ENCODE results near the gene RACK1. TPM values are rescaled to one million over a fixed set of nuclear protein-coding genes. Genes with fewer than 3 reads are reported as not detected.
A peak's percentile ranks its signal among the peaks of the same experiment; 100 is the strongest.

Gene RACK1
- total and polyA plus RNA-seq, 2 of the 13 experiments (the other 11 are each of a cell fraction or from before 2014, with no cell fraction given), result 2,514 to 6,141 TPM

DNA sequence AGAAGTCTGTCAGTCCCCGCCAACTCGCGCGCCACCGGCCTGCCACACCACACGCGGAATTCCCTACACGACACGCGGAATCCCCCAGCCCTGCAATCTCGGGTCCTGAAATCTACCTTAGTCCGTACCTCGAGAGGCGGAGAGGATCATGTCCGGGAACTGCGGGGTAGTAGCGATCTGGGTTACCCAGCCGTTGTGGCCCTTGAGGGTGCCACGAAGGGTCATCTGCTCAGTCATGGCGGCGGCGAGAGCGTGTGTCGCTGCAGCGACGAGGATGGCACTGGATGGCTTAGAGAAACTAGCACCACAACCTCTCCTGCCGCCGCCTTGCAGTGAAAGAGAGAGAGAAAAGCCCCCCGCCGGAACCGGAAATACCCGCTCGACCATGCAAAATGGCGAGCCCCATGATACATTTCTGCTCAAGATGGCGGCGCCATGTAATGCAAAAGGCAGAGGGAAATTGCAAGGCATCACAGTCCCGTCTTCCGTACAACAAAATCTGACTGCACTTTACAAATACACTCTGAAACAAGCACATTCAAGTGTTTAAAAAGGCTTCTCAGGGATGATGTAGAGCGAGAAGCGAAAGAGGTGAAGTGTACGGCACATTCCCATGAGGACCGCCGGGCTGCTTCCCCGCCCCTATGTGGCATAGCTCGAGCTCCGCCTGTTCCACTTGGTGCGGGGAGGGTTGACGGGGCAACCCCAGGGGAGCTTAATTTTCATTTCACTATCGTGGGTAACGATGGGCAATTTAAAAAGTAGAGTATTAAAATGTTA, at the start of gene RACK1 (continued):
- TF ChIP-seq CHD2 (IDR thresholded peaks at IDR 0.05; ENCODE audit: low read depth, low read length) (no peak), ZNF331 (CRISPR knock-in tag; IDR thresholded peaks at IDR 0.05) (peak; percentile 36; the same call in 1 of the 2 replicates), ZNF383 (CRISPR knock-in tag; IDR thresholded peaks at IDR 0.05; ENCODE audit: borderline replicate concordance) (no peak), TMF1 (CRISPR knock-in tag; IDR thresholded peaks at IDR 0.05; ENCODE audit: low read depth) (peak; percentile 63; the same call in 1 of the 2 replicates), REXO4 (CRISPR knock-in tag; IDR thresholded peaks at IDR 0.05; ENCODE audit: borderline replicate concordance) (no peak), SMARCE1 (IDR thresholded peaks at IDR 0.05; ENCODE audit: borderline replicate concordance) (no peak), NFKB2 (CRISPR knock-in tag; IDR thresholded peaks at IDR 0.05; ENCODE audit: borderline replicate concordance) (no peak; the same call in 1 of the 2 replicates), ZZZ3 (CRISPR knock-in tag; IDR thresholded peaks at IDR 0.05; ENCODE audit: borderline replicate concordance) (peak; percentile 98; the same call in 1 of the 2 replicates), ZNF264 (CRISPR knock-in tag; IDR thresholded peaks at IDR 0.05) (no peak), NR3C1 (CRISPR knock-in tag; IDR thresholded peaks at IDR 0.05) (no peak), IRF2 (CRISPR knock-in tag; IDR thresholded peaks at IDR 0.05) (peak; percentile 3; the same call in 1 of the 2 replicates), ZNF674 (CRISPR knock-in tag; IDR thresholded peaks at IDR 0.05; ENCODE audit: low read depth) (no peak), HNRNPLL (IDR thresholded peaks at IDR 0.05; ENCODE audit: low read depth, low read length, poor library complexity, severe bottlenecking) (peak; percentile 50), GATAD2A (CRISPR knock-in tag; IDR thresholded peaks at IDR 0.05) (no peak), ZNF12 (CRISPR knock-in tag; IDR thresholded peaks at IDR 0.05) (peak; percentile 83)
- TF ChIP-seq, protein P1, sequence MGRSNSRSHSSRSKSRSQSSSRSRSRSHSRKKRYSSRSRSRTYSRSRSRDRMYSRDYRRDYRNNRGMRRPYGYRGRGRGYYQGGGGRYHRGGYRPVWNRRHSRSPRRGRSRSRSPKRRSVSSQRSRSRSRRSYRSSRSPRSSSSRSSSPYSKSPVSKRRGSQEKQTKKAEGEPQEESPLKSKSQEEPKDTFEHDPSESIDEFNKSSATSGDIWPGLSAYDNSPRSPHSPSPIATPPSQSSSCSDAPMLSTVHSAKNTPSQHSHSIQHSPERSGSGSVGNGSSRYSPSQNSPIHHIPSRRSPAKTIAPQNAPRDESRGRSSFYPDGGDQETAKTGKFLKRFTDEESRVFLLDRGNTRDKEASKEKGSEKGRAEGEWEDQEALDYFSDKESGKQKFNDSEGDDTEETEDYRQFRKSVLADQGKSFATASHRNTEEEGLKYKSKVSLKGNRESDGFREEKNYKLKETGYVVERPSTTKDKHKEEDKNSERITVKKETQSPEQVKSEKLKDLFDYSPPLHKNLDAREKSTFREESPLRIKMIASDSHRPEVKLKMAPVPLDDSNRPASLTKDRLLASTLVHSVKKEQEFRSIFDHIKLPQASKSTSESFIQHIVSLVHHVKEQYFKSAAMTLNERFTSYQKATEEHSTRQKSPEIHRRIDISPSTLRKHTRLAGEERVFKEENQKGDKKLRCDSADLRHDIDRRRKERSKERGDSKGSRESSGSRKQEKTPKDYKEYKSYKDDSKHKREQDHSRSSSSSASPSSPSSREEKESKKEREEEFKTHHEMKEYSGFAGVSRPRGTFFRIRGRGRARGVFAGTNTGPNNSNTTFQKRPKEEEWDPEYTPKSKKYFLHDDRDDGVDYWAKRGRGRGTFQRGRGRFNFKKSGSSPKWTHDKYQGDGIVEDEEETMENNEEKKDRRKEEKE (IDR thresholded peaks at IDR 0.05), result no peak
- TF ChIP-seq, protein P2, sequence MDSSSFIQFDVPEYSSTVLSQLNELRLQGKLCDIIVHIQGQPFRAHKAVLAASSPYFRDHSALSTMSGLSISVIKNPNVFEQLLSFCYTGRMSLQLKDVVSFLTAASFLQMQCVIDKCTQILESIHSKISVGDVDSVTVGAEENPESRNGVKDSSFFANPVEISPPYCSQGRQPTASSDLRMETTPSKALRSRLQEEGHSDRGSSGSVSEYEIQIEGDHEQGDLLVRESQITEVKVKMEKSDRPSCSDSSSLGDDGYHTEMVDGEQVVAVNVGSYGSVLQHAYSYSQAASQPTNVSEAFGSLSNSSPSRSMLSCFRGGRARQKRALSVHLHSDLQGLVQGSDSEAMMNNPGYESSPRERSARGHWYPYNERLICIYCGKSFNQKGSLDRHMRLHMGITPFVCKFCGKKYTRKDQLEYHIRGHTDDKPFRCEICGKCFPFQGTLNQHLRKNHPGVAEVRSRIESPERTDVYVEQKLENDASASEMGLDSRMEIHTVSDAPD (CRISPR knock-in tag; IDR thresholded peaks at IDR 0.05), result 0 out of 2 replicates have a peak, but pooled peaks have one; percentile 39
- TF ChIP-seq, protein P3, sequence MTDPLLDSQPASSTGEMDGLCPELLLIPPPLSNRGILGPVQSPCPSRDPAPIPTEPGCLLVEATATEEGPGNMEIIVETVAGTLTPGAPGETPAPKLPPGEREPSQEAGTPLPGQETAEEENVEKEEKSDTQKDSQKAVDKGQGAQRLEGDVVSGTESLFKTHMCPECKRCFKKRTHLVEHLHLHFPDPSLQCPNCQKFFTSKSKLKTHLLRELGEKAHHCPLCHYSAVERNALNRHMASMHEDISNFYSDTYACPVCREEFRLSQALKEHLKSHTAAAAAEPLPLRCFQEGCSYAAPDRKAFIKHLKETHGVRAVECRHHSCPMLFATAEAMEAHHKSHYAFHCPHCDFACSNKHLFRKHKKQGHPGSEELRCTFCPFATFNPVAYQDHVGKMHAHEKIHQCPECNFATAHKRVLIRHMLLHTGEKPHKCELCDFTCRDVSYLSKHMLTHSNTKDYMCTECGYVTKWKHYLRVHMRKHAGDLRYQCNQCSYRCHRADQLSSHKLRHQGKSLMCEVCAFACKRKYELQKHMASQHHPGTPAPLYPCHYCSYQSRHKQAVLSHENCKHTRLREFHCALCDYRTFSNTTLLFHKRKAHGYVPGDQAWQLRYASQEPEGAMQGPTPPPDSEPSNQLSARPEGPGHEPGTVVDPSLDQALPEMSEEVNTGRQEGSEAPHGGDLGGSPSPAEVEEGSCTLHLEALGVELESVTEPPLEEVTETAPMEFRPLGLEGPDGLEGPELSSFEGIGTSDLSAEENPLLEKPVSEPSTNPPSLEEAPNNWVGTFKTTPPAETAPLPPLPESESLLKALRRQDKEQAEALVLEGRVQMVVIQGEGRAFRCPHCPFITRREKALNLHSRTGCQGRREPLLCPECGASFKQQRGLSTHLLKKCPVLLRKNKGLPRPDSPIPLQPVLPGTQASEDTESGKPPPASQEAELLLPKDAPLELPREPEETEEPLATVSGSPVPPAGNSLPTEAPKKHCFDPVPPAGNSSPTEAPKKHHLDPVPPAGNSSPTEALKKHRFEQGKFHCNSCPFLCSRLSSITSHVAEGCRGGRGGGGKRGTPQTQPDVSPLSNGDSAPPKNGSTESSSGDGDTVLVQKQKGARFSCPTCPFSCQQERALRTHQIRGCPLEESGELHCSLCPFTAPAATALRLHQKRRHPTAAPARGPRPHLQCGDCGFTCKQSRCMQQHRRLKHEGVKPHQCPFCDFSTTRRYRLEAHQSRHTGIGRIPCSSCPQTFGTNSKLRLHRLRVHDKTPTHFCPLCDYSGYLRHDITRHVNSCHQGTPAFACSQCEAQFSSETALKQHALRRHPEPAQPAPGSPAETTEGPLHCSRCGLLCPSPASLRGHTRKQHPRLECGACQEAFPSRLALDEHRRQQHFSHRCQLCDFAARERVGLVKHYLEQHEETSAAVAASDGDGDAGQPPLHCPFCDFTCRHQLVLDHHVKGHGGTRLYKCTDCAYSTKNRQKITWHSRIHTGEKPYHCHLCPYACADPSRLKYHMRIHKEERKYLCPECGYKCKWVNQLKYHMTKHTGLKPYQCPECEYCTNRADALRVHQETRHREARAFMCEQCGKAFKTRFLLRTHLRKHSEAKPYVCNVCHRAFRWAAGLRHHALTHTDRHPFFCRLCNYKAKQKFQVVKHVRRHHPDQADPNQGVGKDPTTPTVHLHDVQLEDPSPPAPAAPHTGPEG (CRISPR knock-in tag; IDR thresholded peaks at IDR 0.05), result no peak
- TF ChIP-seq, protein P4, sequence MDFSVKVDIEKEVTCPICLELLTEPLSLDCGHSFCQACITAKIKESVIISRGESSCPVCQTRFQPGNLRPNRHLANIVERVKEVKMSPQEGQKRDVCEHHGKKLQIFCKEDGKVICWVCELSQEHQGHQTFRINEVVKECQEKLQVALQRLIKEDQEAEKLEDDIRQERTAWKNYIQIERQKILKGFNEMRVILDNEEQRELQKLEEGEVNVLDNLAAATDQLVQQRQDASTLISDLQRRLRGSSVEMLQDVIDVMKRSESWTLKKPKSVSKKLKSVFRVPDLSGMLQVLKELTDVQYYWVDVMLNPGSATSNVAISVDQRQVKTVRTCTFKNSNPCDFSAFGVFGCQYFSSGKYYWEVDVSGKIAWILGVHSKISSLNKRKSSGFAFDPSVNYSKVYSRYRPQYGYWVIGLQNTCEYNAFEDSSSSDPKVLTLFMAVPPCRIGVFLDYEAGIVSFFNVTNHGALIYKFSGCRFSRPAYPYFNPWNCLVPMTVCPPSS (IDR thresholded peaks at IDR 0.05), result no peak

Measured in HepG2 (cell line).